ENCODE results near the gene C1QA.

- TF ChIP-seq MYC (IDR thresholded peaks at IDR 0.05; ENCODE audit: low read depth, low read length) (no peak), CTCF (IDR thresholded peaks at IDR 0.05; ENCODE audit: low read depth, low read length) (no peak), POLR2A (IDR thresholded peaks at IDR 0.05; ENCODE audit: extremely low read depth, insufficient read length) (no peak)
Observed at GRCh38 chr1:22661880-22662279, 25.5 kb downstream of the C1QA start.

Measured in NB4 (cell line).